ENCODE results near the gene GALNT2.
A peak's percentile ranks its signal among the peaks of the same experiment; 100 is the strongest.

GALNT2 gene

DNA sequence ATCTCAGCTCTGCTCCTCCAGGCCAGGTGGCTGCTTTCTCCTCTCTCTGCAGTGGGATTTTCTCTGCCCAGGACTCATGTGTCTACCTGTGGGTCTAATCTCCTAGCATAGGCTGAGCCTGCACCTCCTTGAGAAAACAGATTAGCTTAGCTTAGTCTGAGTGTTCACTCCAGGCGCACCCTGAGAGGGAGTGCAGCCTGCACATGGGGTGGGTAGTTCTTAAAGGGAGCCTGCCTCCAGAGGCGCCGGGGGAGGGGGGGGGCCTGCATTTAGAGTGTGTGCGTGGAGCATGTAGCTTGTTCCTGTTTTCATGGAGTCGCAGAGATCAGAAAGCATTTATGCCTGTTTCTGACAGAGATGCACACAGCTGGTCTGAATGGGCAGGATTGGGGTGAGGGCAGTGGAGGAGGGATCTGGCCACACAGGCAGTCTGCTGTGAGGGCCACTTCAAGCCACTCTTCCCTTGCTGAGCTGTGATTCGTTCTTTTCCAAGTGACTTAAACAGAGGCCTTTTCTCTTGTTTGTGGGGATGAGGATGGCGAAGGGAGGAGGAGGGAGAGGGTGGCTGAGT lies 45.2 kb downstream of the GALNT2 start:
- Histone ChIP-seq H3K27me3 (ENCODE audit: insufficient read depth, low read length) (no peaks in the 10 kb centered on the region), H3K79me2 (ENCODE audit: control insufficient read depth, insufficient read depth, low read length, unreplicated experiment) (peaks cover 86% of the 10 kb centered on the region), H3K36me3 (ENCODE audit: insufficient read depth, low read length) (peaks cover 6% of the 10 kb centered on the region; the same call in 1 of the 2 replicates), H3K4me1 (ENCODE audit: control insufficient read depth, insufficient read depth, low read length, unreplicated experiment) (peaks cover 43% of the 10 kb centered on the region), H3K4me3 (ENCODE audit: low read depth, low read length) (no peak overlapping the region), H2AFZ (ENCODE audit: low read length, unreplicated experiment) (no peak overlapping the region), H3K27ac (ENCODE audit: low read depth, low read length) (peak overlapping the region; percentile 97; the same call in 1 of the 2 replicates)

DNA sequence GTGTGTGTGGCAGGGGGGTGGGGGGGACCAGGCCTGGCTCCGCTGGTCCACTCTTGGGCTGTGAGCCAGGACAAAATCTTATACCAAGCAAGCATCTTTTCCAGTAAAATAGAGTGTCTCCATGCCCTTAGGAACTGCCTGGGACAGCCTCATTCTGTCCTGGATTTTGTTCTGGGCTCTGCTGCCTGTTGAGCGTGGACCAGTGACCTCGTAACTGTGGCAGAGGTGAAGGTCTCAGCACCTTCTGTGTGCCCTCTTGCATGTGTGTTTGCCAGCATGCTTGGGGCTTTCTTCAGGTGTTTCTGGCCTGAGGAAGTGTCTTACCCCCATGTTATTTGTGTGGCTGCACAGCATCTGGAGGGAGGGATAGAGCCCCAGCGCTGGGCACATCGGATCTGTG lies 45.7 kb downstream of the GALNT2 start:
- peak overlapping the region; percentile 97 for H3K27ac ChIP-seq (ENCODE audit: low read depth, low read length)
- no peak overlapping the region for H2AFZ ChIP-seq (ENCODE audit: low read length, unreplicated experiment)
- peaks cover 6% of the 10 kb centered on the region; the same call in 1 of the 2 replicates for H3K36me3 ChIP-seq (ENCODE audit: insufficient read depth, low read length)
- H3K27me3 ChIP-seq (ENCODE audit: insufficient read depth, low read length), result no peaks in the 10 kb centered on the region
- peaks cover 38% of the 10 kb centered on the region for H3K4me1 ChIP-seq (ENCODE audit: control insufficient read depth, insufficient read depth, low read length, unreplicated experiment)
- H3K4me3 ChIP-seq (ENCODE audit: low read depth, low read length), result no peak overlapping the region
- H3K79me2 ChIP-seq (ENCODE audit: control insufficient read depth, insufficient read depth, low read length, unreplicated experiment), result peaks cover 86% of the 10 kb centered on the region

DNA sequence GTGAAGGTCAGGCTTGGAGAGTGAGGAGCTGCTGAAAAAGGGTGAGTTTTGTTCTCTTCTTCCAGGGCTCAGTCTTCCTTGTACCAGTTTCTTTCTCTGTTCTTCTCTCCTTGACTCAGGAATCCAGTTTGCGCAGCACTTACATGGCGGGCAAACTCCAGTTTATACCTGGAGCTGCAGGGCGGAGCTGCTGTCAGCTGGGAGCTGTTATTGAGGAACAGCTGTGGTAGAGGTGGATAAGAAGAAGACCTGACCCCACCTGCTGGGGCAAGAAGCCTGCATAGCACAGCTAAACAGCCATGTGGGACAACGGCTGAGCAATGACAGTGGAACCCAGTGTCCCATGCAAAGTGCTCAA lies 46.2 kb downstream of the GALNT2 start:
- Histone ChIP-seq H3K4me1 (ENCODE audit: control insufficient read depth, insufficient read depth, low read length, unreplicated experiment) (peaks cover 34% of the 10 kb centered on the region), H3K79me2 (ENCODE audit: control insufficient read depth, insufficient read depth, low read length, unreplicated experiment) (peaks cover 86% of the 10 kb centered on the region), H2AFZ (ENCODE audit: low read length, unreplicated experiment) (no peak overlapping the region), H3K27me3 (ENCODE audit: insufficient read depth, low read length) (no peaks in the 10 kb centered on the region), H3K27ac (ENCODE audit: low read depth, low read length) (peak overlapping the region; percentile 97), H3K4me3 (ENCODE audit: low read depth, low read length) (0 out of 2 replicates have a peak overlapping the region, but pooled peaks have one; percentile 65), H3K36me3 (ENCODE audit: insufficient read depth, low read length) (peaks cover 6% of the 10 kb centered on the region; the same call in 1 of the 2 replicates)

- H2AFZ ChIP-seq (ENCODE audit: low read length, unreplicated experiment), result peak overlapping the region; percentile 5
- H3K4me1 ChIP-seq (ENCODE audit: control insufficient read depth, insufficient read depth, low read length, unreplicated experiment), result peaks cover 33% of the 10 kb centered on the region
- peaks cover 86% of the 10 kb centered on the region for H3K79me2 ChIP-seq (ENCODE audit: control insufficient read depth, insufficient read depth, low read length, unreplicated experiment)
- H3K36me3 ChIP-seq (ENCODE audit: insufficient read depth, low read length), result peaks cover 6% of the 10 kb centered on the region; the same call in 1 of the 2 replicates
- peak overlapping the region; percentile 97 for H3K27ac ChIP-seq (ENCODE audit: low read depth, low read length)
- peak overlapping the region; percentile 65 for H3K4me3 ChIP-seq (ENCODE audit: low read depth, low read length)
- H3K27me3 ChIP-seq (ENCODE audit: insufficient read depth, low read length), result no peaks in the 10 kb centered on the region
Observed at GRCh38 chr1:230113593-230114236, 46.7 kb downstream of the GALNT2 start.

GRCh38 chr1:230114237-230114651 lies 47.2 kb downstream of the GALNT2 start:
- Histone ChIP-seq H3K79me2 (ENCODE audit: control insufficient read depth, insufficient read depth, low read length, unreplicated experiment) (peaks cover 86% of the 10 kb centered on the region), H3K4me3 (ENCODE audit: low read depth, low read length) (peak overlapping the region; percentile 65), H2AFZ (ENCODE audit: low read length, unreplicated experiment) (peak overlapping the region; percentile 5), H3K27ac (ENCODE audit: low read depth, low read length) (peak overlapping the region; percentile 97), H3K4me1 (ENCODE audit: control insufficient read depth, insufficient read depth, low read length, unreplicated experiment) (peaks cover 33% of the 10 kb centered on the region), H3K27me3 (ENCODE audit: insufficient read depth, low read length) (no peaks in the 10 kb centered on the region), H3K36me3 (ENCODE audit: insufficient read depth, low read length) (peaks cover 6% of the 10 kb centered on the region; the same call in 1 of the 2 replicates)

GRCh38 chr1:230117694-230118093 lies 50.7 kb downstream of the GALNT2 start:
- H3K27me3 ChIP-seq (ENCODE audit: insufficient read depth, low read length), result no peaks in the 10 kb centered on the region
- peaks cover 84% of the 10 kb centered on the region for H3K79me2 ChIP-seq (ENCODE audit: control insufficient read depth, insufficient read depth, low read length, unreplicated experiment)
- H3K4me3 ChIP-seq (ENCODE audit: low read depth, low read length), result no peak overlapping the region
- H3K4me1 ChIP-seq (ENCODE audit: control insufficient read depth, insufficient read depth, low read length, unreplicated experiment), result peaks cover 18% of the 10 kb centered on the region
- no peak overlapping the region for H2AFZ ChIP-seq (ENCODE audit: low read length, unreplicated experiment)
- no peak overlapping the region for H3K27ac ChIP-seq (ENCODE audit: low read depth, low read length)
- H3K36me3 ChIP-seq (ENCODE audit: insufficient read depth, low read length), result peaks cover 10% of the 10 kb centered on the region; the same call in 1 of the 2 replicates

- Histone ChIP-seq H3K4me1 (ENCODE audit: control insufficient read depth, insufficient read depth, low read length, unreplicated experiment) (peaks cover 4% of the 10 kb centered on the region), H3K27ac (ENCODE audit: low read depth, low read length) (no peak overlapping the region), H2AFZ (ENCODE audit: low read length, unreplicated experiment) (no peak overlapping the region), H3K4me3 (ENCODE audit: low read depth, low read length) (no peak overlapping the region), H3K36me3 (ENCODE audit: insufficient read depth, low read length) (peaks cover 10% of the 10 kb centered on the region; the same call in 1 of the 2 replicates), H3K27me3 (ENCODE audit: insufficient read depth, low read length) (no peaks in the 10 kb centered on the region), H3K79me2 (ENCODE audit: control insufficient read depth, insufficient read depth, low read length, unreplicated experiment) (peaks cover 92% of the 10 kb centered on the region)
Observed at GRCh38 chr1:230119340-230119739, 52.3 kb downstream of the GALNT2 start.

GRCh38 chr1:230120289-230120920 lies 53.4 kb downstream of the GALNT2 start:
- Histone ChIP-seq H3K4me3 (ENCODE audit: low read depth, low read length) (no peak overlapping the region), H3K79me2 (ENCODE audit: control insufficient read depth, insufficient read depth, low read length, unreplicated experiment) (peaks cover 94% of the 10 kb centered on the region), H3K36me3 (ENCODE audit: insufficient read depth, low read length) (peaks cover 10% of the 10 kb centered on the region; the same call in 1 of the 2 replicates), H3K27ac (ENCODE audit: low read depth, low read length) (no peak overlapping the region), H2AFZ (ENCODE audit: low read length, unreplicated experiment) (no peak overlapping the region), H3K4me1 (ENCODE audit: control insufficient read depth, insufficient read depth, low read length, unreplicated experiment) (peaks cover 10% of the 10 kb centered on the region), H3K27me3 (ENCODE audit: insufficient read depth, low read length) (no peaks in the 10 kb centered on the region)

GRCh38 chr1:230120921-230121381 lies 53.9 kb downstream of the GALNT2 start:
- Histone ChIP-seq H3K4me3 (ENCODE audit: low read depth, low read length) (no peak overlapping the region), H3K36me3 (ENCODE audit: insufficient read depth, low read length) (peaks cover 6% of the 10 kb centered on the region; the same call in 1 of the 2 replicates), H3K4me1 (ENCODE audit: control insufficient read depth, insufficient read depth, low read length, unreplicated experiment) (peaks cover 15% of the 10 kb centered on the region)

GRCh38 chr1:230121950-230122349 lies 54.9 kb downstream of the GALNT2 start:
- Histone ChIP-seq H3K79me2 (ENCODE audit: control insufficient read depth, insufficient read depth, low read length, unreplicated experiment) (peaks cover 96% of the 10 kb centered on the region), H3K36me3 (ENCODE audit: insufficient read depth, low read length) (peaks cover 4% of the 10 kb centered on the region; the same call in 1 of the 2 replicates), H3K27ac (ENCODE audit: low read depth, low read length) (no peak overlapping the region), H3K4me1 (ENCODE audit: control insufficient read depth, insufficient read depth, low read length, unreplicated experiment) (peaks cover 17% of the 10 kb centered on the region), H3K27me3 (ENCODE audit: insufficient read depth, low read length) (no peaks in the 10 kb centered on the region), H3K4me3 (ENCODE audit: low read depth, low read length) (no peak overlapping the region), H2AFZ (ENCODE audit: low read length, unreplicated experiment) (no peak overlapping the region)

More at GRCh38 chr1:230120921-230121381, 53.9 kb downstream of the GALNT2 start:
- H3K27me3 ChIP-seq (ENCODE audit: insufficient read depth, low read length), result no peaks in the 10 kb centered on the region
- H3K79me2 ChIP-seq (ENCODE audit: control insufficient read depth, insufficient read depth, low read length, unreplicated experiment), result peaks cover 94% of the 10 kb centered on the region
- H3K27ac ChIP-seq (ENCODE audit: low read depth, low read length), result no peak overlapping the region
- H2AFZ ChIP-seq (ENCODE audit: low read length, unreplicated experiment), result no peak overlapping the region
